Measurements from ENCODE around the gene HRH2.

GRCh38 chr5:175686826-175687225 lies 29.0 kb downstream of the HRH2 start:
- no peak for TF ChIP-seq POLR2A (IDR thresholded peaks at IDR 0.05)
- no peak for TF ChIP-seq CTCF (IDR thresholded peaks at IDR 0.05)

Data from esophagus squamous epithelium (tissue), 4 donors.